ENCODE measurements around the gene SLC9A8.
"Not testable (repeated sequence)": the region's sequence is repeated elsewhere in the genome, so short reads cannot be mapped to it uniquely, and the experiment has no call there.

DNA sequence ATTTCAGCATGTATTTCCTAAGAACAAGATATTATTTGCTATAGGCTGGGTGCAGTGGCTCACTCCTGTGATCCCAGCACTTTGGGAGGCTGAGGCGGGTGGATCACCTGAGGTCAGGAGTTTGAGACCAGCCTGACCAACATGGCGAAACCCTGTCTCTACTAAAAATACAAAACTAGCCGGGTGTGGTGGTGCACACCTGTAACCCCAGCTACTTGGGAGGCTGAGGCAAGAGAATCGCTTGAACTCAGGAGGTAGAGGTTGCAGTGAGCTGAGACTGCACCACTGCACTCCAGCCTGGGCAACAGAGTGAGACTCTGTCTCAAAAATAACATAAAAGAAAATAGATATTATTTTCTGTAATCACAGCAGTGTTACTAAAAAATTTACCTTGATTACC, 30.2 kb upstream of the SLC9A8 start:
- not testable (repeated sequence) for TF ChIP-seq POLR2A (IDR thresholded peaks at IDR 0.05; ENCODE audit: low read depth, low read length); TAF1 (IDR thresholded peaks at IDR 0.05; ENCODE audit: borderline replicate concordance, low read depth, low read length)
